Glomerular visceral epithelial cell (primary cell): ENCODE results near the gene CFAP97D2.
"Not testable (repeated sequence)": the region's sequence is repeated elsewhere in the genome, so short reads cannot be mapped to it uniquely, and the experiment has no call there.

Experiments used
- DNase-seq: peaks from one replicate; pipeline ENCODE4 v3.0.0-alpha.2; 2016; ENCODE audit errors: extremely low spot score

Gene CFAP97D2

DNA sequence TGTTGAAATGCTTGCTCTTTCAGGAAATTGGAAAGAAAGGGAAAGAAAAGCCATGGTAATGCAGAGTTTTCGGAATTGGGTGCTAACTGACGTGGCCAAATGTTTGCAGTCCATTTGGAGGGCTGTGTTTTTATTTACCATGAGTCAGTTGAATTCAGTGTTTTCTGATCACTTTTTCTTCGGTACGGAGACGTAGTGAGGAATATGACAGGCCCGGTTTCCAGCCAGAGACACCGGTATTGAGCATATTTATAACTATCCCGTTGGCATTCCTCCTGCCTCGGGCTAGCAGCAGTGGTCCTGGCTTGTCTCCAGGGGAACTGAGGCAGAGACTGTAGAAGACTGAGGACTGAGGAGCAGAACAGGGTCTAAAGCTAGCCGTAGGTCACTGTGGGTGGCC lies 56.6 kb downstream of the CFAP97D2 start:
- DNase-seq, result no peak

DNA sequence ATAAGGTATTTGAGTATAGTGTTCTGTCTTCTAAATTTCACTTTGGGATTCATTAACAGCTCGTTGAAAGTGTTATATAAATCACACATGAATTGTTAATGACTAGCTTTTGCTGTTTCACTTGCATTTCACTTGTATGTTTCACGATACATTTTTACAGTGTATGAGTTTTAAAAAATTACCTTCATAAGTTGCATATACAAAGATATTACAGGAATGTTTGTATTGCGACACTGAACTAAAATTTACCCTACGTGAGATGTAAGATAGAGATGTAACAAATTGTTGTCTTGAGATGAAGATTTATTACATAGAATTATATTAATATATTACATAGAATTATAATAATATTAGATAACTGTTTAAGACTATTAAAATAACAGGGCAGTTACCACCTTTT lies 57.2 kb downstream of the CFAP97D2 start:
- no peak for DNase-seq

DNA sequence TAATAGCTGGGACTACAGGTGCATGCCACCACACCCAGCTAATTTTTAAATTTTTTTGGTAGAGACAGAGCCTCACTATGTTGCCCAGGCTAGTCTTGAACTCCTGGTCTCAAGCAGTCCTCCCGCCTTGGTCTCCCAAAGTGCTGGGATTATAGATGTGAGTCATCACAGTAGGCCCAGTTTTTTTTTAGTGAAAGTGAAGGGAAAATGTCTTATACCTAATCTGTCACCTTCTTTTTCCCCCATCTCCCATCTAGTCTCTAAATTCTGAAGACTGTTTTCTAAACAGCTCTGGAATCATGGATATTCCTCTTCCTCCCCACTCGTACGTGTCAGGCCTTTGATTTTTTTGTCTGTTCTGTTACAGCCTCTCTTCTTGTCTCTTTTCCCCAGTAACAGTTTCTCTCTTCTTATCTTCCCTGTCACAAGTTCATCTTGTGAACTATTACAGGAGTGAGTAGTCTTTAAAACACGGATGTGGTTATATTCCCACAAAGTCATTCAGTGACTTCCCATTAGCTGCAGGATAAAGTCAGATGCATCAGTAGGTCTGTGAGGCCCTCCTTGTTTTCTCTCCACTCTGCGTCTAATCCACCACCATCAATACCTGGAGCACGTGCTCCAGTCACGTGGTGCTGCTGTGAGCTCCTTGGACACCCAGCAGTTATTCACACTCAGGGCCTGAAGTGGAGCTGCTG lies 58.5 kb downstream of the CFAP97D2 start:
- DNase-seq, result no peak

DNA sequence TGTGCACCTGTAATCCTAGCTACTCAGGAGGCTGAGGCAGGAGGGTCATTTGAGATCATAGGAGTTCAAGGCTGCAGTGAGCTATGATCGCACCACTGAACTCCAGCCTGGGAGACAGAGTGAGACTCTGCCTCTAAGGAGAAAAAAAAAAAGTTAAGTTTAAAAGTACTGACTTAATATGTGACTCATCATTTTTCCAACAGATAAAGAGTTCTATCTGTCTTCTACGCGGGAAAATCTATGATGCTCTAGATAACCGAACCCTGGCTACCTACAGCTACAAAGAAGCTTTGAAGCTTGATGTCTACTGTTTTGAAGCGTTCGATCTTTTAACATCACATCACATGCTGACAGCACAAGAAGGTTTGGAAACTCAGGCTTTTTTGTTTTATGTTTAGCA lies 62.9 kb downstream of the CFAP97D2 start:
- DNase-seq, result no peak

DNA sequence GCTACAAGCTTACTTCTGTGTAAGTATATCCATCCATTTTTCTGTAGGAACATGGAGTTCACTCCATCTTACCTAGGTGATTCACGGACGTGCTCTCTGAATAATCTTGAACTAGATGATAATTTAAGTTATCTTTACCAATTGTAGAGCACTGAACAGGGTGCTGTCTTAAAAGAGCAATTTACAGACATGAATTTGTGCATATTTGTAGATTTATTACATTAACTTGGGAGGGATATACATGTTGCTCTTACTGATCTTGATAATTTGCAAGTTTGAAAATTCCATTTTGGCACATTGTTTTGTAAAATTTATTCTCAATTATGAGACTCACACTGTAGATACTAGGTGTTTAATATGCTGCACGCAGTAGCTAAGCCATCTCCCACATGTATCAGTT lies 64.9 kb downstream of the CFAP97D2 start:
- DNase-seq, result no peak

DNA sequence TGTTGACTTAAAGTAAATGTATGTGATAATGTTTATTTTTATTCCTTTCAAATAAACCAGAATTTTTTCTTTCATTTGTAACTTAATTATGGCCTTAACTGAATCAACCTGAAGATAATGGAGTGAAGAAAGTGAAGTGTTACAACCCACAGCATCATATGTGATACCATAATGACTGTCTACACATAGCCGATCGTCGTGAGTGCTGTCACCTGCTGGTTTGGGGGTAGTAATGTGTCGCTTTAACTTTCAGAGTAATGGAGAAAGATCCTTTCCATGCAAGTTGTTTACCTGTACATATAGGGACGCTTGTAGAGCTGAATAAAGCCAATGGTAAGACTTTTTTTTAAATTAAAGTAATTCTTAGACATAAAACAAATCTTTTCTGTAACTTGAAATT lies 65.6 kb downstream of the CFAP97D2 start:
- no peak for DNase-seq

DNA sequence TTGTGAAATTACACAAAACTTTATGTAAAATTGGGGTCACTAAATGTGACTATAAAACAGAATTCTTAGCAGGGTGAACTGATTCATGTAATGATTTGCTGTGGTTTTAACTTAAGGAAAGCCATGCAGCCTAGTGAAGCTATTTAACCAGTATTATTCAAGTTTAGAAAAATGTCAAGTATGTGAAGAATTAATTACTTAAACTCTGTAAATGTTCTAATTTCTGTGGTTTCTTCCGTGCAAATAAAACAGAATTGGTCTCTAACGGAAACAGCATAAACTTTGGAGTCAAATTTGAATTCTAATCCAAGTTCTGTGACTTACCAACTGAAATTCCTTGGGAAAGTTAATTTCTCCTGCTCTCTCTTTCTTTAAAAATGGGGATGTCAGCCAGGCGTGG lies 69.0 kb downstream of the CFAP97D2 start:
- DNase-seq, result no peak

DNA sequence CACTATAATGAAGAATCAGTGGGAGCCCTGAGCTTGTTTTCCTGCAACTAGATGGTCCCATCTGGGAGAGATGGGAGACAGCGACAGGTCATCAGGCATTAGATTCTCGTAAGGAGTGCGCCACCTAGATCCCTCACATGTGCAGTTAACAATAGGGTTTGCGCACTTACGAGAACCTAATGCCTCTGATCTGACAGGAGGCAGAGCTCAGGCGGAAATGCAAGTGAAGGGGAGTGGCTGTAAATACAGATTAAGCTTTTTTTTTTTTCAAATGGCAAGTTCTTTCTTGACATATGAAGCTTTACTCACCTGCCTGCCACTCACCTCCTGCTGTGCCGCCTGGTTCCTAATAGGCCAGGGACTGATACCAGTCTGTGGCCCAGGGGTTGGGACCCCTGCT lies 70.0 kb downstream of the CFAP97D2 start:
- no peak for DNase-seq

DNA sequence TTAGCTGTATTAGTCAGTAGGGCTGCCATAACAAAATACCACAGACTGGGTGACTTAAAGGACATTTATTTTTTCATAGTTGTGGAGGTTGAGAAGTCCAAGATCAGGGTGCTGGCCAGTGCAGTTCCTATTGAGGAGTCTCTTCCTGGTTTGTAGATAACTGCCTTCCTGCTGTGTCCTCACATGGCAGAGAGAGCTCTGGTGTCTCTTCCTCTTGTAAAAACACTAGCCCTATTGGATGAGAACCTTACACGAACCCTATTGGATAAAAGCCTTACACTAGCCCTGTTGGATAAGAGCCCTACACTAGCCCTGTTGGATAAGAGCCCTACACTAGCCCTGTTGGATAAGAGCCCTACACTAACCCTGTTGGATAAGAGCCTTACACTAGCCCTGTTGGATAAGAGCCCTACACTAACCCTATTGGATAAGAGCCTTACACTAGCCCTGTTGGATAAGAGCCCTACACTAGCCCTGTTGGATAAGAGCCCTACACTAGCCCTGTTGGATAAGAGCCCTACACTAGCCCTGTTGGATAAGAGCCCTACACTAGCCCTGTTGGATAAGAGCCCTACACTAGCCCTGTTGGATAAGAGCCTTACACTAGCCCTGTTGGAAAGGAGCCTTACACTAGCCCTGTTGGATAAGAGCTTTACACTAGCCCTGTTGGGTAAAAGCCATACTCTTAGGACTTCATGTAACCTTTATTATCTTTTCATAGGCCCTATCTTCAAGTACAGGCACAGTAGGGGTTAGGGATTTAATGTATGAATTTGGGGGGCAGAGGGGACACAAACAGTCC lies 72.8 kb downstream of the CFAP97D2 start:
- not testable (repeated sequence) for DNase-seq

DNA sequence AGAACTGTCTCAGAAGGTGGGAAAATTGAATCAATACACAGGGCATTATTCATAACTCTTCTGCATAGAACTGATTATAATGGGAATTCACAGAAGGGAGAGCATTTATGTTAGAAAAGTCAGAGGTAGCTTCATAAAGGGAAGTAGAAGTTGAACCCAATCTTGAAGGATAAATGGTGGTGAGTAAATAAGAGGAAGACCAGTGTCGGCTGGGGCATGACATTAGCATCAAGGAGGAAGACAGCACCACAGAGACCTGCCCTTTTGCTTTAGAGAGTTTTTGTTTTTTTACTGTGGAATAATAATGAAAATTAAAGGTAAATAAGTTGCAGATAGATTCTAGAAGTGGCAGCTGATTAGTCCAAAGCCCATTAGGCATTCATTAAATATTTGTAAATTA lies 77.5 kb downstream of the CFAP97D2 start:
- no peak for DNase-seq

DNA sequence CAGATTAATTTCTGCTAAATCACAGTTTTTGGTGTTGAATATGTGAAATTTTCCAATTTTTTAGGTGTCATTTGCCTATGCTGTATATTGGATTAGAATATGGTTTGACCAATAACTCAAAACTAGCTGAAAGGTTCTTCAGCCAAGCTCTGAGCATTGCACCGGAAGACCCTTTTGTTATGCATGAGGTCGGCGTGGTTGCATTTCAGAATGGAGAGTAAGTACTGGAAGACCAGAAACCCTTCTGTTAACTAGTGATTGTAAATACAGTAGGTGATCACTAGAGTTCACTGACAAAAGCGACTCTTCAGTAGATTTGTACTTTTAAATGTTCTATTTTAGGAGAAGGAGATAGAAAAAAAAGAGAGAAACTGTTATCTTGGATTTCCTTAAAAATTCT lies 78.0 kb downstream of the CFAP97D2 start:
- DNase-seq, result no peak

DNA sequence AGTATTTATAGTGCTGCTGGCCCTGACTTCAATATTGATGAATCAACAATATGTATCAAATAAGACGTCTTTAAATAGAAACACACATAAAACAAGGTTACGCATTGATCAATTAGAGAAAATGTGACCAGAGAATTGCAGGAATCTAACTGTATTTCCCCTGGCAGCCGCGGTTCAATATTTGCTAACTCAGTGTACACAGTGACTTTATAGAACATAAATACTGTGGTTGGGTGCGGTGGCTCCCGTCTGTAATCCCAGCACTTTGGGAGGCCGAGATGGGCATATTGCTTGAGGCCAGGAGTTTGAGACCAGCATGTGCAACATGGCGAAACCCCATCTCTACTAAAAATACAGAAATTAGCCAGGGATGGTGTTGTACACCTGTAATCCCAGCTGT lies 79.5 kb downstream of the CFAP97D2 start:
- no peak for DNase-seq

DNA sequence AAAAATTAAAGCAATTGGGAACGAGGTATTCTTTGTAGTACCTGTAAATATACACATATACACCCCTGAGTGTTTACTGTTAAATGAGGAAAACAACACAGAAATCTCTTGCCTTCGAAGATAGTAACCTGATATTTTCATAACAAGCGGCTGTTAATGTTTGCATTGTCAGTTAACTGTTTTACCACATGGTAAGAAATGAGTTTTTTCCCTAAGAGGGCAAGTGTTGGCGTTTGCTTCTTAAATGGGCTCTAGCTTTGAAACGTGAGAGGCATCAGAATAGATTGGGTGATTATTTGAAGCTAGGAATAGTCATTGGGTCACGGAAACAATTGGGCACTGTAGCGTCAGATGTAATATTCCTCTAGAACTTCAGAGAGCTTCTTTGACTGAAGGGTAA lies 80.3 kb downstream of the CFAP97D2 start:
- DNase-seq, result no peak

DNA sequence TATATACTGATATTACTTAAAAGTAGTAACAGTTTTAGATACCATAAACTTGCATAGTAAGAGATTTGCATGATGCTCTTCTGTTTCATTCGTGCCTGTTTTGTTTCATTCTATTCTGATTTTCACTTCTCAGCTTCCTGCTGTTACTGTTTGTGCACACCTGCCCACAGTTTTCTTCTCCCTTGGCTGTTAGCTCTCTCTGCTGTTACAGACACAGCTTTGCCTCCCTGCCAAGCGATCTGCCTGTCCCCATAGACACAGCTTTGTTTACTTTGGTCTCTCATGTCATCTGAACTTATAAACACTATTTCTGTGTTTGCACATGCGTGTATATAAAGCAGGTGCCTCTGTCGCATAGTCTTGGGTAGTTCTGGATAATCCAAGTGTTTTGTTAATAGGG lies 80.9 kb downstream of the CFAP97D2 start:
- no peak for DNase-seq

DNA sequence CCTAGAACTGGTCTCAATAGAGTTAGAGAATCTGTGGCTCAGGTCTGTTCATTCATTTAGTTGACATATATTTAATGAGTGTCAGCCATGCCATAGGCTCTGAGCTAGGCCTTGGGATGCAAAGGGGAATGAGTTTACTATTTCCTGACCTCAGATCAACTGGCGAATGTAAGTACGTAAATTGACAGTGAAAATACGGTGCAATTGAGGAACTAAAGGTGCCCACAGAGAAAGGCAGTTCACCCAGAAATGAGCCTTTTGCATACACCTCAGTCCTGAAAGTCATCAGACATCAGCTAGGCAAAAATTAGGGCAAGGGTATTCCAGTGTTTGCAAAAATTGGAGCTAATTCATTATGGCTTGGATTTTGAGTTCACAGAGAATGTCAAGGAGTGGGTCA lies 81.8 kb downstream of the CFAP97D2 start:
- no peak for DNase-seq

DNA sequence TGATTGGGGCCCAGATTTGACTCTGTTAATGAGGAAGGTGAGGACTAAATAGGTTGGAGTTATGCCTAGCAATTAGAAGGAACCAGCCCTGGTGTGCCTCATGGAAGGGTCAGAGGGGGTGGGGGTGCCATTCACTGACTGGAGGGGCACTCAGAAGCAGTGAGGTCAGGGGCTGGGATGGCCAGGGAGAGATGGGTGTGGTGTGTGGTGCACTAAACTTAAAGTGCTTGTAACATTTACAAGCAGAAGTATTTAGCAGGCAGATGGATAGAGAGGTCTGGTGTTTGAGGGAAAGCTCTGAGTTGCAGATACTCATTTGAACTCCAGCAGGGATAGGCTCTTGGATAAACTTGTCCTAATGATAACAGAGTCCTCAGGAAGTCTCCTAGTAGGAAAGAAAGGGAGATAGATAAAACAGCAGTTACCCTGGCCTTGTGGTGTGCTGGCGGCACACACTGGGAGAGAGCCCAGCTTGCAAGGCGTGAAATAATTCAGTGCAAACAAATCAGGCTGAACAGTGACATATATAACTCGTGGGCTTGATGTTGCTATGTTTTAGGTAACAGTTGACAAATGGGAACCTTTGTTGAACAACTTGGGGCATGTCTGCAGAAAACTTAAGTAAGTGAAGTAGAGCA lies 82.4 kb downstream of the CFAP97D2 start:
- no peak for DNase-seq

DNA sequence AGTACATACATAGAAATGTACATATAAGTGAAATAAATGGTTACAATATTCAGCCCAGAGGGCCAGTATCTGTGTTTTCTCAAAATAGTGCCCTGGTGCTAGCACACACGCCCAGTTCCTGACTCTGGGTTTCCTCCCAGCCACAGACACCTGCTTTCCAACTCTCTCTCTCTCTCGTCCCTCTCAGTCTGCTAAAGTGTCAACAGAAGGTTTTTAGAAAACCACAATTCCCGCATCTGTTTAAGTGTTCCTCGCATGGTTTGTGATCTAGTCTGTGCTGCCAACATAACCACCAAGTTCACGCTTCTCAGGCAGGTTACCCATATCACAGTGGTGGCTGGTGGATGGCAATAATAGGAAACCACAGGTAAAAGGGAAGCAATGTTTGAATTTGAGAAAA lies 84.5 kb downstream of the CFAP97D2 start:
- DNase-seq, result no peak

DNA sequence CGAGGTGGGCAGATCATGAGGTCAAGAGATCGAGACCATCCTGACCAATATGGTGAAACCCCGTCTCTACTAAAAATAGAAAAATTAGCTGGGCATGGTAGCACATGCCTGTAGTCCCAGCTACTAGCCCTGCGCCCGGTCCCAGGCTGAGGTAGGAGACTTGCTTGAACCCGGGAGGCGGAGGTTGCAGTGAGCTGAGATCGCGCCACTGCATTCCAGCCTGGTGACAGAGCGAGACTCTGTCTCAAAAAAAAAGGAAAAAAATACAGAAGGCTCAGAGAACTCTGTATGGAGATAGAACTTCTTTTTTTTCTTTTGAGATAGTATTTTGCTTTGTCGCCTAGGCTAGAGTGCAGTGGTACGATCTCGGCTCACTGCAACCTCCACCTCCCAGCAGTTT lies 85.3 kb downstream of the CFAP97D2 start:
- DNase-seq, result not testable (repeated sequence)

DNA sequence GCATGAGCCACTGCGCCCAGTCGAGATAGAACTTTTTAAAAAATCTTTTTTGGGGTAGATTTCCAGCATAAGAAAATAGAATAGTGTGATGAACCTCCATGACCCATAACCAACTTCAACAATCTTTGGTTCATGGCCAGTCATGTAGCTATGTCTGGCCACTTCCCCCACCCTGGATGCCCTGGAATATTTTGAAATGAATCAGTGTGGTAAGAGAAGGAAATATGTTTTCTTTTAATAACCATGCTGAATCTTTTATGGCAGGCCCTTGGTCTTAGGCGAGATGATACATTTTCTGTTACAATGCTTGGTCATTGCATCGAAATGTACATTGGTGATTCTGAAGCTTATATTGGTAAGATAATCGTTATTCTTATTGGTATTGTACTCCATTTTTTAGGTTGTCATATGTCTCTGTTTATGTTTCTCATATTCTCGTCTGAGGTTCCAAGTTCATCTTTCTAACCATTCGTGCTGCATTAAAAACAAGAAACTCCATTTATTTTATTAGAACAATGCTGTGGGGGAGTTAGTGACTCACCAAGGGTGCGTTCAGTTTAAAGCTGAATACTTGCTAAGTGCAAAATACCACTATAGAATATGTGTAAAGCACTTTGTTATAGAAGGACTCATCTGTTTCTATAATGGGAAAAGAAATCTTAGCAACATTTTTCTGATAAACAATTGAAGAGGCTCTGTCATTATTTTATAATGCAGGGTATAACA lies 86.0 kb downstream of the CFAP97D2 start:
- no peak for DNase-seq

DNA sequence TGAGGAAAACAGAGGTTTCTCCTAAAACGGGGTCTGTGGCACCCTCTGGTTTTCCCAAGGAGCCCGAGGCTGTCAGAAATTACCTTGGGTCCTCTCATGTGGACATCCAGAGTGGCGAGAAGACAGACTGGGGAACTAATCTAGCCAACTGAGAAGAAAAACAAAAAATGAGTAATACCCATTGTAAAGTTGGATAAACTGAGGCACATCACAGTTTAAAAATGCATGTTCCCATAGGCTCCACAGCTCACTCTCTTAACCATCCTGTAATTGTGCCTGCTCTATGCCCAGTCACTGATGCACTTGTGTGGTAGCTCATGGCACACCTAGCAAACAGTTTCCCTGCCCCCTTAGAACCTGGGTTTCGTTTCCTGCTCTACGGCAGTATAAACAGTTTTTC lies 87.2 kb downstream of the CFAP97D2 start:
- no peak for DNase-seq

DNA sequence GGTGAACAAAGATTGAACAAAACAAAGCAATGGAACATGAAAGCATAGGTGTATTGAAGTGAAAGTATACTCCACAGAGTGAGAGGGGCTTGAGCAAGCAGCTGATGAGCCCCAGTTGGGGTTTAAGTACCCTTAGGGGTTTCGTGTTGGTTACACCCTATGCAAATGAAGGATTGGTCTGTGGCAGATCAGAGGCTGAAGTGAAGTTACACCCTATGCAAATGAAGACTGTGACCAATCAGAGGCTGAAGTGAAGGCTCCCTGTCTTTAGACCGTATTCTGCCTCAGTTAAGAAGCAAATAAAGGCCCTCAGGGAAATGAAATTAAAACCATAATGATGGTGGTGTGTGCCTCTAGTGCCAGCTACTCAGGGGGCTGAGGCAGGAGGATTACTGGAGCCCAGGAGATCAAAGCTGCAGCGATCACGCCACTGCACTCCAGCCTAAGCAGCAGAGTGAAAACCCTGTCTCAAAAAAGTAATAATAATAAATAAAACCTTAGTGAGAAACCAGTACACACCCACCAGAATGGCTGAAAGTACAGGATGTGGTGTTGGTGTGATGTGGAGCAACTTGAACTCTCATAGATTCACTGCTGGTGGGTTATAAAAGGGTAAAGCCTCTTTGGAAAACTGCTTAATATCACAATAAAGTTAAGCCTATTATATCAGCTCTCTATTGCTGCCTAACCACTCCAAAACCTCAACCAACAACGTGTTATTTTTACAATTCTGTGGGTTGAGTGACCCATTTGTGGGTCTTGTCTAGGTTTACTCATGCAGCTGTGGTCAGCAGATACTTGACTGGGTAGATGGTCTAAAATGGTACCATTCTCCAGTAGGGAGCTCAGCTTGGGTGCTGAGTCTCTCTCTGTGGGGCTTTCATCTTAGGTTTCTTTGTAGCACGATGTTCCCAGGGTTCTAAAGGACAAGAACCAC lies 89.6 kb downstream of the CFAP97D2 start:
- DNase-seq, result no peak
